HepG2 (cell line): ENCODE measurements around the gene RABEP1. TPM values are rescaled to one million over a fixed set of nuclear protein-coding genes. Genes with fewer than 3 reads are reported as not detected.

ENCODE experiments used
- ATAC-seq: fragments of 200-7000 bp; cut with Tn5 transposase; 3 replicates; pipeline ENCODE4 v1.9.1; 2020; ENCODE audit warnings: mild to moderate bottlenecking, moderate library complexity
- BruUV-seq: library from RNA; stranded (reverse); fragments of 400-500 nt; replicated peaks from 2 replicates; lab custom pipeline; 2021; lab: Mats Ljungman, UMichigan
- CTCF ChIA-PET: fragments of 300-600 bp; formaldehyde crosslinking; extraction: SDS; loops from one replicate; lab custom pipeline; 2021; ENCODE audit warnings: low total read pairs, inconsistent platforms, low intra/inter-chr PET ratio; lab: Yijun Ruan, JAX
- POLR2A ChIA-PET: fragments of 350-600 bp; sonication (Branson Sonifier 250); formaldehyde crosslinking; loops from one replicate; lab custom pipeline; 2020; ENCODE audit warnings: antibody characterized with exemption, inconsistent platforms; lab: Yijun Ruan, JAX
- DNase-seq: peaks from one replicate; pipeline ENCODE4 v3.0.0-alpha.2; 2015; ENCODE audit warnings: low spot score
- FAIRE-seq: peaks from 3 replicates; lab custom pipeline; 2011; peaks lifted over from hg19 to GRCh38; lab: Jason Lieb, UNC
- H2AFZ ChIP-seq: one replicate; pipeline ENCODE4 v1.6.1; 2011; ENCODE audit warnings: low read length, inconsistent platforms
- H3K27ac ChIP-seq: fragments of 300-600 bp; 3 replicates; pipeline ENCODE4 v1.8.0; 2011; ENCODE audit warnings: mixed run types, mild to moderate bottlenecking, mixed read lengths, low read length, inconsistent platforms; ENCODE audit not compliant: insufficient read depth; ENCODE audit errors: extremely low read length
- H3K27me3 ChIP-seq, 2 experiments: fragments of 200-600 bp in 1 of 2; 2 replicates in 1 of 2; 3 replicates in 1 of 2; pipeline versions ENCODE4 v1.6.0 to v1.8.0; 2011; ENCODE audit warnings: low read length in 2 of 2, mild to moderate bottlenecking in 2 of 2, moderate library complexity in 2 of 2, inconsistent platforms in 1 of 2; ENCODE audit not compliant: insufficient read depth in 2 of 2, control insufficient read depth in 1 of 2
- H3K36me3 ChIP-seq, 2 experiments: fragments of 200-600 bp in 1 of 2; replicated peaks in 1 of 2; 2 replicates in 1 of 2; 3 replicates in 1 of 2; pipeline versions ENCODE4 v1.5.1 to v1.8.0; 2011; ENCODE audit warnings: low read length in 2 of 2, inconsistent platforms in 1 of 2; ENCODE audit not compliant: insufficient read depth in 2 of 2, control insufficient read depth in 1 of 2
- H3K4me1 ChIP-seq: 2 replicates; pipeline ENCODE4 v1.5.1; 2012; ENCODE audit warnings: low read length, inconsistent platforms; ENCODE audit not compliant: insufficient read depth
- H3K4me2 ChIP-seq: 2 replicates; pipeline ENCODE4 v1.6.0; 2011; ENCODE audit warnings: low read depth, low read length, inconsistent platforms
- H3K4me3 ChIP-seq, 3 experiments: fragments of 200-600 bp in 1 of 3; sonication (generic), shearing (Covaris generic) in 1 of 3; replicated peaks in 1 of 3; 2 replicates each; pipeline ENCODE4 v1.5.1; 2011 to 2016; ENCODE audit warnings: low read length in 3 of 3, inconsistent platforms in 2 of 3, low read depth in 2 of 3, mild to moderate bottlenecking in 2 of 3, control low read depth in 1 of 3, mixed read lengths in 1 of 3; ENCODE audit not compliant: insufficient read depth in 1 of 3
- H3K79me2 ChIP-seq: one replicate; pipeline ENCODE4 v1.6.1; 2011; ENCODE audit warnings: low read length, inconsistent platforms; ENCODE audit not compliant: insufficient read depth
- H3K9ac ChIP-seq: 2 replicates; pipeline ENCODE4 v1.6.0; 2011; ENCODE audit warnings: mild to moderate bottlenecking, low read depth, low read length, inconsistent platforms; ENCODE audit not compliant: insufficient read depth
- H3K9me3 ChIP-seq: 2 replicates; pipeline ENCODE4 v1.5.1; 2012; ENCODE audit warnings: mild to moderate bottlenecking, low read length
- H4K20me1 ChIP-seq: 2 replicates; pipeline ENCODE4 v1.6.0; 2011; ENCODE audit warnings: inconsistent platforms, mild to moderate bottlenecking, low read length, moderate library complexity; ENCODE audit not compliant: insufficient read depth
- ATF7-NPFF ChIP-seq: sonication (generic); formaldehyde crosslinking; IDR thresholded peaks from 2 replicates; pipeline ENCODE4 v1.8.1; 2023; ENCODE audit warnings: mild to moderate bottlenecking, low read depth, missing genetic modification reagents, moderate library complexity
- CREB1 ChIP-seq, 2 experiments: fragments of 450-650 bp in 1 of 2; IDR thresholded peaks; 2 replicates each; pipeline ENCODE4 v1.6.1; 2016 to 2017; ENCODE audit warnings: control low read depth in 1 of 2, mild to moderate bottlenecking in 1 of 2, missing compliant biosample characterization in 1 of 2, missing genetic modification characterization in 1 of 2
- DMAP1 ChIP-seq: IDR thresholded peaks from 2 replicates; pipeline ENCODE4 v1.6.1; 2016
- KDM4B ChIP-seq: sonication (generic); formaldehyde crosslinking; IDR thresholded peaks from 2 replicates; pipeline ENCODE4 v1.4.0; 2020; ENCODE audit warnings: missing genetic modification reagents
- MED1 ChIP-seq: sonication (generic); formaldehyde crosslinking; IDR thresholded peaks from 2 replicates; pipeline ENCODE4 v1.4.0; 2020; ENCODE audit warnings: missing genetic modification reagents
- NCOA5 ChIP-seq: sonication (generic); formaldehyde crosslinking; IDR thresholded peaks from 2 replicates; pipeline ENCODE4 v1.4.0; 2020; ENCODE audit warnings: missing genetic modification reagents
- PTBP1 ChIP-seq: fragments of 200-400 bp; formaldehyde crosslinking; IDR thresholded peaks from 2 replicates; pipeline ENCODE4 v1.6.1; 2018; ENCODE audit warnings: low read length, low read depth; ENCODE audit not compliant: poor library complexity, severe bottlenecking
- RXRB ChIP-seq: IDR thresholded peaks from 2 replicates; pipeline ENCODE4 v1.6.1; 2016; ENCODE audit warnings: borderline replicate concordance, missing genetic modification reagents, missing compliant biosample characterization
- SP140L ChIP-seq: sonication (generic); formaldehyde crosslinking; IDR thresholded peaks from 2 replicates; pipeline ENCODE4 v1.4.0; 2020; ENCODE audit warnings: missing genetic modification reagents, borderline replicate concordance
- SP2 ChIP-seq: sonication (generic); formaldehyde crosslinking; IDR thresholded peaks from 2 replicates; pipeline ENCODE4 v1.5.1; 2020; ENCODE audit warnings: mild to moderate bottlenecking, missing genetic modification reagents
- ZBTB7B ChIP-seq: sonication (generic); formaldehyde crosslinking; IDR thresholded peaks from 2 replicates; pipeline ENCODE4 v1.4.0; 2020; ENCODE audit warnings: missing genetic modification reagents
- ZNF101 ChIP-seq: sonication (generic); formaldehyde crosslinking; IDR thresholded peaks from 2 replicates; pipeline ENCODE4 v1.4.0; 2020; ENCODE audit warnings: mild to moderate bottlenecking, low read depth, missing genetic modification reagents, borderline replicate concordance
- ZNF703 ChIP-seq: sonication (generic); formaldehyde crosslinking; IDR thresholded peaks from 2 replicates; pipeline ENCODE4 v1.5.1; 2020; ENCODE audit warnings: missing genetic modification reagents, mild to moderate bottlenecking, moderate library complexity, borderline replicate concordance
- ZNF768 ChIP-seq: sonication (generic); formaldehyde crosslinking; IDR thresholded peaks from 2 replicates; pipeline ENCODE4 v1.4.0; 2020; ENCODE audit warnings: missing genetic modification reagents
- ZNF776 ChIP-seq: sonication (generic); formaldehyde crosslinking; IDR thresholded peaks from 2 replicates; pipeline ENCODE4 v1.4.0; 2020; ENCODE audit warnings: mild to moderate bottlenecking, missing genetic modification reagents
- WGBS: methylation state at CpG from one replicate; pipeline ENCODE4 v1.1.6; 2017; ENCODE audit warnings: low lambda C conversion rate; 5-methylcytosine and 5-hydroxymethylcytosine counted together
- in situ Hi-C: cut with HindIII; loops from 2 replicates; pipeline ENCODE4 v1.10.0; 2017; ENCODE audit warnings: low pct_unique_long_range_greater_than_20kb; ENCODE audit not compliant: extremely low pct_ligation_motif_present
- intact Hi-C: fragments of 100-400 bp; cut with micrococcal nuclease; formaldehyde crosslinking; loops from one replicate; pipeline ENCODE4 v1.10.0; 2022; ENCODE audit not compliant: unreplicated experiment
- polyA plus RNA-seq, 8 experiments: library from polyadenylated mRNA; depleted of rRNA in 3 of 8; stranded (reverse) in 7 of 8; unstranded in 1 of 8; fragments of >200 nt; fragmentation: Illumina TruSeq in 4 of 8; extraction: Trizol in 4 of 8; gene quantifications; 2 replicates each; pipeline versions ENCODE4 v1.2.1 to v1.2.3, GENCODE V29; 2011 to 2016; ENCODE audit warnings: low read depth in 4 of 8, missing spikeins in 1 of 8, mixed read lengths in 1 of 8; ENCODE audit not compliant: insufficient read depth in 1 of 8
- total RNA-seq, 5 experiments: library from RNA; depleted of rRNA; stranded (reverse); fragments of >200 nt; fragmentation: Illumina TruSeq; extraction: Trizol; gene quantifications; 2 replicates each; pipeline ENCODE4 v1.2.3, GENCODE V29; 2016; ENCODE audit warnings: low read depth in 1 of 5
- TF ChIP-seq, protein P1 (sequence below): sonication (generic); formaldehyde crosslinking; IDR thresholded peaks from one replicate; pipeline ENCODE4 v1.5.1; 2020; ENCODE audit warnings: mild to moderate bottlenecking, missing genetic modification reagents; ENCODE audit errors: not compliant biosample characterization

The RABEP1 gene
- total and polyA plus RNA-seq, 2 of the 13 experiments (the other 11 are each of a cell fraction or from before 2014, with no cell fraction given), result 13.7 to 41.5 TPM

DNA sequence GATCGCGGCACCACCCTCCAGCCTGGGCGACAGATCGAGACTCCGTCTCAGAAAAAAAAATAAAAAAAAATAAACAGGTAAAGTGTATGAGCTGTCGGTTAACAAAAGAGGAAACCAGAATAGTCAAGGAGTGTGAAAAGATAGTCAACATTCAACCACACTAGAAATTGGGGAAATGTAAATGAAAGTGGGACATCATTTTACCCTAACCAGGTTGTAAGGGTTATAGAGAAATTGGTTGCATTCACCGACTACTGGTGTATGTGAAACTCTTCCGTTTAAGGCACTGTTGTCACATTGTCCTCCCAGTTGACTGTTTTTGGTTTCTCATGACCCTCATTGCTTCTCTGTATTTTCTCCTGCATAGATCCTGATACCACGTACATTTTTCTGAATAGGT, 62.8 kb downstream of the RABEP1 start:
- no peak for TF ChIP-seq CREB1 (IDR thresholded peaks at IDR 0.05)
- no peak for TF ChIP-seq CREB1 (CRISPR knock-in tag; IDR thresholded peaks at IDR 0.05)
- TF ChIP-seq ATF7-NPFF, result no peak
- no peak for TF ChIP-seq NCOA5 (CRISPR knock-in tag)
- no peak for TF ChIP-seq PTBP1
- TF ChIP-seq, protein P1, sequence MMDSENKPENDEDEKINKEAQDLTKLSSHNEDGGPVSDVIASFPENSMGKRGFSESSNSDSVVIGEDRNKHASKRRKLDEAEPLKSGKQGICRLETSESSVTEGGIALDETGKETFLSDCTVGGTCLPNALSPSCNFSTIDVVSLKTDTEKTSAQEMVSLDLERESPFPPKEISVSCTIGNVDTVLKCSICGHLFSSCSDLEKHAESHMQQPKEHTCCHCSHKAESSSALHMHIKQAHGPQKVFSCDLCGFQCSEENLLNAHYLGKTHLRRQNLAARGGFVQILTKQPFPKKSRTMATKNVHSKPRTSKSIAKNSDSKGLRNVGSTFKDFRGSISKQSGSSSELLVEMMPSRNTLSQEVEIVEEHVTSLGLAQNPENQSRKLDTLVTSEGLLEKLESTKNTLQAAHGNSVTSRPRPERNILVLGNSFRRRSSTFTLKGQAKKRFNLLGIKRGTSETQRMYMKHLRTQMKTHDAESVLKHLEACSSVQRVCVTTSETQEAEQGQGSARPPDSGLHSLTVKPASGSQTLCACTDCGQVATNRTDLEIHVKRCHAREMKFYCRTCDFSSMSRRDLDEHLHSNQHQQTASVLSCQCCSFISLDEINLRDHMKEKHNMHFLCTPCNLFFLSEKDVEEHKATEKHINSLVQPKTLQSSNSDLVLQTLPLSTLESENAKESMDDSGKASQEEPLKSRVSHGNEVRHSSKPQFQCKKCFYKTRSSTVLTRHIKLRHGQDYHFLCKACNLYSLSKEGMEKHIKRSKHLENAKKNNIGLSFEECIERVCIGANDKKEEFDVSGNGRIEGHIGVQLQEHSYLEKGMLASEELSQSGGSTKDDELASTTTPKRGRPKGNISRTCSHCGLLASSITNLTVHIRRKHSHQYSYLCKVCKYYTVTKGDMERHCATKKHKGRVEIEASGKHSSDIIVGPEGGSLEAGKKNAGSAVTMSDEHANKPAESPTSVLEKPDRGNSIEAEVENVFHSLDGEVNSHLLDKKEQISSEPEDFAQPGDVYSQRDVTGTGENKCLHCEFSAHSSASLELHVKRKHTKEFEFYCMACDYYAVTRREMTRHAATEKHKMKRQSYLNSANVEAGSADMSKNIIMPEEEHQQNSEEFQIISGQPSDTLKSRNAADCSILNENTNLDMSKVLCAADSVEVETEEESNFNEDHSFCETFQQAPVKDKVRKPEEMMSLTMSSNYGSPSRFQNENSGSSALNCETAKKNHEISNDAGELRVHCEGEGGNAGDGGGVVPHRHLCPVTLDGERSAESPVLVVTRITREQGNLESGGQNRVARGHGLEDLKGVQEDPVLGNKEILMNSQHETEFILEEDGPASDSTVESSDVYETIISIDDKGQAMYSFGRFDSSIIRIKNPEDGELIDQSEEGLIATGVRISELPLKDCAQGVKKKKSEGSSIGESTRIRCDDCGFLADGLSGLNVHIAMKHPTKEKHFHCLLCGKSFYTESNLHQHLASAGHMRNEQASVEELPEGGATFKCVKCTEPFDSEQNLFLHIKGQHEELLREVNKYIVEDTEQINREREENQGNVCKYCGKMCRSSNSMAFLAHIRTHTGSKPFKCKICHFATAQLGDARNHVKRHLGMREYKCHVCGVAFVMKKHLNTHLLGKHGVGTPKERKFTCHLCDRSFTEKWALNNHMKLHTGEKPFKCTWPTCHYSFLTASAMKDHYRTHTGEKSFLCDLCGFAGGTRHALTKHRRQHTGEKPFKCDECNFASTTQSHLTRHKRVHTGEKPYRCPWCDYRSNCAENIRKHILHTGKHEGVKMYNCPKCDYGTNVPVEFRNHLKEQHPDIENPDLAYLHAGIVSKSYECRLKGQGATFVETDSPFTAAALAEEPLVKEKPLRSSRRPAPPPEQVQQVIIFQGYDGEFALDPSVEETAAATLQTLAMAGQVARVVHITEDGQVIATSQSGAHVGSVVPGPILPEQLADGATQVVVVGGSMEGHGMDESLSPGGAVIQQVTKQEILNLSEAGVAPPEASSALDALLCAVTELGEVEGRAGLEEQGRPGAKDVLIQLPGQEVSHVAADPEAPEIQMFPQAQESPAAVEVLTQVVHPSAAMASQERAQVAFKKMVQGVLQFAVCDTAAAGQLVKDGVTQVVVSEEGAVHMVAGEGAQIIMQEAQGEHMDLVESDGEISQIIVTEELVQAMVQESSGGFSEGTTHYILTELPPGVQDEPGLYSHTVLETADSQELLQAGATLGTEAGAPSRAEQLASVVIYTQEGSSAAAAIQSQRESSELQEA, result no peak
- no peak for TF ChIP-seq ZNF101
- no peak for TF ChIP-seq ZNF768 (CRISPR knock-in tag)
- TF ChIP-seq RXRB (CRISPR knock-in tag), result no peak
- TF ChIP-seq SP2 (CRISPR knock-in tag), result no peak
- no peak for TF ChIP-seq ZNF776 (CRISPR knock-in tag)
- no peak for TF ChIP-seq MED1 (CRISPR knock-in tag)
- TF ChIP-seq ZNF703 (CRISPR knock-in tag), result no peak
- TF ChIP-seq ZBTB7B (CRISPR knock-in tag), result no peak
- no peak for TF ChIP-seq DMAP1 (CRISPR knock-in tag)
- TF ChIP-seq KDM4B (CRISPR knock-in tag), result no peak
- TF ChIP-seq SP140L, result no peak
- no peak overlapping the region for H3K4me3 ChIP-seq
- intact Hi-C loops, result no loop called here
- FAIRE-seq (no peak), DNase-seq (no peak), ATAC-seq (no peak)
- ChIA-PET POLR2A (no interaction called here), CTCF (no interaction called here)
- no peak overlapping the region for H2AFZ ChIP-seq
- no peaks in the 10 kb centered on the region for H3K4me1 ChIP-seq
- H3K9me3 ChIP-seq, result no peaks in the 10 kb centered on the region
- BruUV-seq, result no TSS peak
- WGBS, result 96% methylated on average over 9 of the region's 9 CpGs
- H3K27me3 ChIP-seq, result no peaks in the 10 kb centered on the region
- no peak overlapping the region for H3K27ac ChIP-seq
- H3K79me2 ChIP-seq, result no peaks in the 10 kb centered on the region
- H3K4me2 ChIP-seq, result no peak overlapping the region
- peaks cover 7 to 17% of the 10 kb centered on the region in 2 experiments; a peak in 3 of 5 replicates for H3K36me3 ChIP-seq
- H4K20me1 ChIP-seq, result no peaks in the 10 kb centered on the region
- H3K9ac ChIP-seq, result no peak overlapping the region
- in situ Hi-C loops, result no loop called here
